Mesodermal cell (in vitro differentiated cells): ENCODE measurements around the gene MLN.

Source experiments
- H3K27ac ChIP-seq: 2 replicates; pipeline ENCODE4 v1.7.0; 2013; ENCODE audit warnings: mild to moderate bottlenecking, low read depth, low read length, moderate library complexity; ENCODE audit not compliant: severe bottlenecking
- H3K36me3 ChIP-seq: 2 replicates; pipeline ENCODE4 v1.7.1; 2013; ENCODE audit warnings: mild to moderate bottlenecking, low read length, moderate library complexity; ENCODE audit not compliant: control insufficient read depth, insufficient read depth
- H3K4me1 ChIP-seq: one replicate; pipeline ENCODE4 v1.7.1; 2013; ENCODE audit warnings: mild to moderate bottlenecking, low read length; ENCODE audit not compliant: insufficient read depth, control insufficient read depth, poor library complexity, severe bottlenecking
- H3K4me3 ChIP-seq: 2 replicates; pipeline ENCODE4 v1.7.0; 2013; ENCODE audit warnings: low read length, control low read depth, mild to moderate bottlenecking; ENCODE audit not compliant: insufficient read depth, poor library complexity, severe bottlenecking; ENCODE audit errors: extremely low read depth
- H3K9me3 ChIP-seq: 2 replicates; pipeline ENCODE4 v1.7.1; 2013; ENCODE audit warnings: mild to moderate bottlenecking, low read length, moderate library complexity; ENCODE audit not compliant: control insufficient read depth
- WGBS, 2 experiments: methylation state at CpG; one replicate each; pipeline ENCODE4 v1.1.5; 2013; ENCODE audit warnings: missing lambda C conversion rate in 2 of 2; ENCODE audit not compliant: insufficient coverage in 2 of 2; 5-methylcytosine and 5-hydroxymethylcytosine counted together

Gene MLN

GRCh38 chr6:33770124-33770832 is 33.5 kb downstream of the MLN start:
- H3K9me3 ChIP-seq: no peaks in the 10 kb centered on the region
- H3K36me3 ChIP-seq: peaks cover 27% of the 10 kb centered on the region
- H3K4me3 ChIP-seq: no peak overlapping the region
- 69 to 73% methylated on average over 9 to 10 of the region's 14 CpGs for WGBS, 2 experiments
- peak overlapping the region; percentile 55 for H3K27ac ChIP-seq
- H3K4me1 ChIP-seq: peaks cover 48% of the 10 kb centered on the region

- Histone ChIP-seq H3K4me3 (no peak overlapping the region), H3K36me3 (peaks cover 18% of the 10 kb centered on the region), H3K4me1 (peaks cover 48% of the 10 kb centered on the region), H3K27ac (no peak overlapping the region), H3K9me3 (no peaks in the 10 kb centered on the region)
- WGBS, 2 experiments: 96 to 100% methylated on average over 2 to 8 of the region's 10 CpGs
Observed at GRCh38 chr6:33769248-33769821, 34.5 kb downstream of the MLN start.

GRCh38 chr6:33768644-33769120 is 35.1 kb downstream of the MLN start:
- Histone ChIP-seq H3K4me1 (peaks cover 45% of the 10 kb centered on the region), H3K9me3 (no peaks in the 10 kb centered on the region), H3K4me3 (no peak overlapping the region), H3K36me3 (peaks cover 14% of the 10 kb centered on the region), H3K27ac (no peak overlapping the region)
- WGBS, 2 experiments: 41 to 44% methylated on average over 6 of the region's 7 CpGs

- Histone ChIP-seq H3K36me3 (no peaks in the 10 kb centered on the region), H3K27ac (no peak overlapping the region), H3K4me3 (no peak overlapping the region), H3K4me1 (peaks cover 30% of the 10 kb centered on the region), H3K9me3 (no peaks in the 10 kb centered on the region)
- 88 to 93% methylated on average over 6 to 7 of the region's 11 CpGs for WGBS, 2 experiments
Observed at GRCh38 chr6:33766921-33767907, 36.6 kb downstream of the MLN start.

GRCh38 chr6:33765368-33765767 is 38.4 kb downstream of the MLN start:
- Histone ChIP-seq H3K27ac (no peak overlapping the region), H3K36me3 (no peaks in the 10 kb centered on the region), H3K4me3 (no peak overlapping the region), H3K4me1 (peaks cover 16% of the 10 kb centered on the region), H3K9me3 (no peaks in the 10 kb centered on the region)
- WGBS, 2 experiments: 89 to 90% methylated on average over 7 to 9 of the region's 9 CpGs

- H3K4me1 ChIP-seq: peaks cover 5% of the 10 kb centered on the region
- H3K36me3 ChIP-seq: no peaks in the 10 kb centered on the region
- no peak overlapping the region for H3K27ac ChIP-seq
- H3K9me3 ChIP-seq: no peaks in the 10 kb centered on the region
- WGBS, 2 experiments: 92% methylated on average over 2 of the region's 2 CpGs; no CpG with 5 or more reads in 1 of the 2 experiments
- no peak overlapping the region for H3K4me3 ChIP-seq
Observed at GRCh38 chr6:33764036-33764435, 39.8 kb downstream of the MLN start.

- H3K27ac ChIP-seq: no peak overlapping the region
- 80 to 96% methylated on average over 3 of the region's 6 CpGs for WGBS, 2 experiments
- no peaks in the 10 kb centered on the region for H3K4me1 ChIP-seq
- H3K36me3 ChIP-seq: no peaks in the 10 kb centered on the region
- no peak overlapping the region for H3K4me3 ChIP-seq
- no peaks in the 10 kb centered on the region for H3K9me3 ChIP-seq
Observed at GRCh38 chr6:33763483-33763882, 40.3 kb downstream of the MLN start.

GRCh38 chr6:33762713-33763112 is 41.1 kb downstream of the MLN start:
- Histone ChIP-seq H3K36me3 (no peaks in the 10 kb centered on the region), H3K4me3 (no peak overlapping the region), H3K27ac (no peak overlapping the region), H3K4me1 (no peaks in the 10 kb centered on the region), H3K9me3 (no peaks in the 10 kb centered on the region)
- 91 to 93% methylated on average over 3 to 4 of the region's 4 CpGs for WGBS, 2 experiments

GRCh38 chr6:33761922-33762629 is 41.7 kb downstream of the MLN start:
- Histone ChIP-seq H3K4me1 (no peaks in the 10 kb centered on the region), H3K4me3 (no peak overlapping the region), H3K36me3 (no peaks in the 10 kb centered on the region), H3K9me3 (no peaks in the 10 kb centered on the region), H3K27ac (no peak overlapping the region)
- WGBS, 2 experiments: 69 to 76% methylated on average over 6 of the region's 7 CpGs

- no peaks in the 10 kb centered on the region for H3K4me1 ChIP-seq
- no peaks in the 10 kb centered on the region for H3K36me3 ChIP-seq
- no peaks in the 10 kb centered on the region for H3K9me3 ChIP-seq
- no peak overlapping the region for H3K27ac ChIP-seq
- 100% methylated on average over 1 of the region's 2 CpGs; no CpG with 5 or more reads in 1 of the 2 experiments for whole genome bisulfite sequencing, 2 experiments
- no peak overlapping the region for H3K4me3 ChIP-seq
Observed at GRCh38 chr6:33761581-33761921, 42.3 kb downstream of the MLN start.
